Pancreas (tissue), 10 donors: Measurements from ENCODE around the gene CEP128. TPM values are rescaled to one million over a fixed set of nuclear protein-coding genes. Genes with fewer than 3 reads are reported as not detected.

Experiments used
- ATAC-seq, 4 donors: fragments of 200-7000 bp; cut with Tn5 transposase; one replicate each; pipeline versions ENCODE4 v1.8.0 to v1.9.1; 2020; ENCODE audit warnings: mild to moderate bottlenecking in 4 of 4, moderate library complexity in 4 of 4
- DNase-seq, 6 donors: peaks; one replicate each; pipeline ENCODE4 v3.0.0-alpha.2; 2020
- FAIRE-seq: peaks from 2 replicates; lab custom pipeline; 2012; peaks lifted over from hg19 to GRCh38; lab: Jason Lieb, UNC
- H3K27ac ChIP-seq, 4 donors: fragments of 200-600 bp; sonication (generic); 1 replicate in 3 of 4; 2 replicates in 1 of 4; pipeline versions ENCODE4 v1.5.0 to v1.8.0; 2020
- H3K27me3 ChIP-seq, 4 donors: fragments of 200-600 bp; one replicate each; pipeline ENCODE4 v1.8.0; 2021
- H3K36me3 ChIP-seq, 3 donors: fragments of 200-600 bp; sonication (generic) in 1 of 3; one replicate each; pipeline versions ENCODE4 v1.5.0 to v1.8.0; 2020 to 2021
- H3K4me1 ChIP-seq, 3 donors: fragments of 200-600 bp; one replicate each; pipeline ENCODE4 v1.8.0; 2021
- H3K4me3 ChIP-seq, 4 donors: fragments of 200-600 bp; sonication (generic) in 2 of 4; one replicate each; pipeline versions ENCODE4 v1.5.0 to v1.8.0; 2020 to 2021
- H3K9me3 ChIP-seq, 4 donors: fragments of 200-600 bp; one replicate each; pipeline ENCODE4 v1.8.0; 2021
- WGBS, 2 donors: extraction: QIAGEN DNeasy Blood & Tissue Kit; methylation state at CpG; one replicate each; pipeline ENCODE4 v1.1.7; 2013; 5-methylcytosine and 5-hydroxymethylcytosine counted together
- intact Hi-C, 3 donors: fragments of 100-400 bp; cut with DNase I; formaldehyde crosslinking; loops; one replicate each; pipeline versions ENCODE4 v1.11.1 to v1.14.2; 2022
- polyA plus RNA-seq, 2 donors: library from polyadenylated mRNA; stranded (reverse); fragments of 200-250 nt; gene quantifications; one replicate each; pipeline ENCODE4 v1.2.3, GENCODE V29; 2013
- total RNA-seq, 6 donors: library from RNA; stranded (reverse); fragmentation: NEBNext Ultra II Directional in 4 of 6; extraction: Animal tissue kit (Norgen Biotek cat#: 25700) in 4 of 6; gene quantifications; one replicate each; pipeline versions ENCODE4 v1.2.1 to v1.2.4, GENCODE V29; 2021 to 2023
- TF ChIP-seq, protein P1 (sequence below), 4 donors: fragments of 200-600 bp; sonication (generic) in 3 of 4; IDR thresholded peaks; one replicate each; pipeline versions ENCODE4 v1.5.0 to v1.8.0; 2021; ENCODE audit warnings: antibody characterized with exemption in 4 of 4
- donor health status: healthy with polysubstance abuse.
- donor health status: DM: no; HTN: no; CAD: no; lungs with moderate emphysema.
- donor health status: DM: no; HTN: no; CAD: no.
- donor health status: control.
- donor health status: control.
- donor health status: Bipolar disorder and iron deficiency.
- donor health status: DM: yes; HTN: yes; CAD: no.
- donor health status: DM: no; HTN: no; CAD: no.
- donor health status: DM: no; HTN: no; CAD: no.
- donor health status: DM: yes; HTN: yes; CAD: no.

The CEP128 gene
- total and polyA plus RNA-seq, 8 donors: 0.92 to 2.8 (median 2.0) TPM

DNA sequence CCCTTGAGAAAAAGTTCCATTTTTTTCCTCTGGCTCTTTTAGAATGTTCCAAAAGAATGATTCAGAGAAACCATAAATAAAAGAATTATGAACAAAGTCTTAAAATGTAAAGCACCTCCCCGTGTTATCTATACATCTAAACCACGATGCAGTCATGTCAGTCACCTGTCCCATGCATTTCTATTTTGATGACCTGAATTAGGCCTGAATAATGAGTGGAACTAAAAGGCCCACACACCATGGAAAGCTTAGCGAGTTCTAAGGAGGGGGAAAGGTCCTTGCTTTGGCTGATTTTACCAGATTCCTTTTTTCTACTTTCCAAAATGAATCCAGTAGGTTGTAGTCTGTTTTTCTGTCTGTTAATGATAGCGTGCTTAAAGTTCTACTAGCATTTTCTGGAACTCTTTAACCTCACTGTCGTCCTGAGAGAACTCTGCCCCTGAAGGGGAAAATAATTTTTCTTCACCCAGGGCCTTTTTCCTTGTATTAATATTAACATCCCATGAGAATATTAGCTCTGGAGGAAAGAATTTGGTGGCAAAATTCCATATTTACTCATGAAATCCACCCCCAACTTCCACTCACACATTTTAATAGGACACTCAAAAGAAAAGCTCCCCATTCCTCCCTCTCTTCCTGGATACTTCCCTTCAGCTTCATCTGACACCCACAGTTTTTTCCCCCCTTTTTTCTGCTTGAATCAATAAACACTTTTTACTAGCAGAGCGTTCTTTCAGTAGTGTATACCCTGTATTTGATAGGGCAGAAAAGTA lies 464.0 kb downstream of the CEP128 start:
- intact Hi-C loops: no loop called here
- Histone ChIP-seq H3K4me1 (no peaks in the 10 kb centered on the region), H3K36me3 (no peaks in the 10 kb centered on the region), H3K27me3 (no peaks in the 10 kb centered on the region), H3K4me3 (no peak overlapping the region), H3K27ac (no peak overlapping the region), H3K9me3 (no peaks in the 10 kb centered on the region)
- TF ChIP-seq, protein P1, sequence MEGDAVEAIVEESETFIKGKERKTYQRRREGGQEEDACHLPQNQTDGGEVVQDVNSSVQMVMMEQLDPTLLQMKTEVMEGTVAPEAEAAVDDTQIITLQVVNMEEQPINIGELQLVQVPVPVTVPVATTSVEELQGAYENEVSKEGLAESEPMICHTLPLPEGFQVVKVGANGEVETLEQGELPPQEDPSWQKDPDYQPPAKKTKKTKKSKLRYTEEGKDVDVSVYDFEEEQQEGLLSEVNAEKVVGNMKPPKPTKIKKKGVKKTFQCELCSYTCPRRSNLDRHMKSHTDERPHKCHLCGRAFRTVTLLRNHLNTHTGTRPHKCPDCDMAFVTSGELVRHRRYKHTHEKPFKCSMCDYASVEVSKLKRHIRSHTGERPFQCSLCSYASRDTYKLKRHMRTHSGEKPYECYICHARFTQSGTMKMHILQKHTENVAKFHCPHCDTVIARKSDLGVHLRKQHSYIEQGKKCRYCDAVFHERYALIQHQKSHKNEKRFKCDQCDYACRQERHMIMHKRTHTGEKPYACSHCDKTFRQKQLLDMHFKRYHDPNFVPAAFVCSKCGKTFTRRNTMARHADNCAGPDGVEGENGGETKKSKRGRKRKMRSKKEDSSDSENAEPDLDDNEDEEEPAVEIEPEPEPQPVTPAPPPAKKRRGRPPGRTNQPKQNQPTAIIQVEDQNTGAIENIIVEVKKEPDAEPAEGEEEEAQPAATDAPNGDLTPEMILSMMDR (IDR thresholded peaks at IDR 0.05): no peak
- ATAC-seq: no peak
- FAIRE-seq: no peak
- no peak for DNase-seq
- 72 to 80% methylated on average over 6 of the region's 6 CpGs for WGBS, 2 donors

DNA sequence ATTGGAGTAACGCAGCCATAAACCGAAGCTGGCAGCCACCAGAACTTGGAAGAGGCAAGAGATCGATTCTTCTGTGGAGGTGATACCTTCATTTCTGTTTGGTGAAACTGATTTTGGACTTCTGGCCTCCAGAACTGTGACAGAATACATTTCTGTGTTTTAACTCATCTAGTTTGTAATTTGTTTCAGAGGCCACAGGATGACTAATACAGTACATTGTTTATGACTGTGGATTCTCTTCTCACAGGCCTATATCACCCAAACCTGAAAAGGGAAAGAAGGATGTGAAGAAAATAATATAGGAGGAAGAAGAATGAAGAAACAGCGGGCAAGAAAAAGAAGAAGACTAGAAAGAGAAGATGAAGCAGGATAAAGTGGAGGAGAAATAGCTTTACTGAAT lies 466.5 kb downstream of the CEP128 start:
- DNase-seq (no peak), ATAC-seq (no peak), FAIRE-seq (no peak)
- TF ChIP-seq, protein P1 (IDR thresholded peaks at IDR 0.05): no peak
- no peaks in the 10 kb centered on the region for H3K4me1 ChIP-seq
- intact Hi-C loops: no loop called here
- H3K4me3 ChIP-seq: no peak overlapping the region
- WGBS, 2 donors: 92 to 97% methylated on average over 4 of the region's 4 CpGs
- no peak overlapping the region for H3K27ac ChIP-seq
- H3K36me3 ChIP-seq: no peaks in the 10 kb centered on the region
- no peaks in the 10 kb centered on the region for H3K9me3 ChIP-seq
- no peaks in the 10 kb centered on the region for H3K27me3 ChIP-seq

DNA sequence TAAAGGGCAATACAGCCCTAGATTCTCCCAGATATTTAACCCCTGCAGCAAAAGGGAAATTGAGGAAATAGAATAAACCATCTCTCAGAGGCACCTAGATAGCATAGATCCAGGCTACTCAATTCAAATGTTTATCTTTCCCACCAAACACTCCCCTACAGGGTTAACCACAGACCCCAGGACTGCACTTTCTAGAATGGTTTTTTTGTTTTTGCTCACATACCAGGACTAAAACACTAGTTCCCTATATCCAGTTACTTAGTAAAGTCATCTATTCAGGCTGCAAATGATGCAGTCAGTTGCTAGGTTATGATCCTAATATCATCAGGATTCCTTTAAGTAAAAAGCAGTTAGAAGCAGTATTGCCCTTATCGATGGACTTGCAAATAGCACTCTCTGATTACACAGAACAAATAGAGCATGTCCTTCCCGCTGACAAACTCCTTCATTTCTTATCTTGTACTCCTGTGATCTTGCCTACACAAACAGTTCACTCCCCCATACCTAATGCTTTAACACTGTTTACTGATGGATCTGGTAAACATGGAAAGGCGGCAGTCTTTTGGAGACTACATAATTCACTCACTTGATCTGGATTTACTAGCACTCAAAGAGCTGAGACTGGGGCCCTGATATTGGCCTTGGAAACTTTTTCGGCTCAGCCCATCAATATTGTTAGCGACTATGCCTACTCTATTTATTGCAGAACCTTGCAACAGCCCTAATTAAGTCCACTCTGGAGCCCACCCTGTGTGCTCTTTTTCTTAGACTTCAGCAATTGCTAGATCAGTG lies 473.0 kb downstream of the CEP128 start:
- 5 to 16% methylated on average over 5 of the region's 5 CpGs for WGBS, 2 donors
- no peaks in the 10 kb centered on the region for H3K27me3 ChIP-seq
- H3K4me3 ChIP-seq: no peak overlapping the region
- H3K4me1 ChIP-seq: no peaks in the 10 kb centered on the region
- no peaks in the 10 kb centered on the region for H3K36me3 ChIP-seq
- no peak for FAIRE-seq
- ATAC-seq: peak in 3 of 4 donors; percentile 17 to 86 (median 47)
- H3K9me3 ChIP-seq: no peaks in the 10 kb centered on the region
- DNase-seq: no peak
- intact Hi-C loops: no loop called here
- TF ChIP-seq, protein P1 (IDR thresholded peaks at IDR 0.05): no peak
- H3K27ac ChIP-seq: no peak overlapping the region

DNA sequence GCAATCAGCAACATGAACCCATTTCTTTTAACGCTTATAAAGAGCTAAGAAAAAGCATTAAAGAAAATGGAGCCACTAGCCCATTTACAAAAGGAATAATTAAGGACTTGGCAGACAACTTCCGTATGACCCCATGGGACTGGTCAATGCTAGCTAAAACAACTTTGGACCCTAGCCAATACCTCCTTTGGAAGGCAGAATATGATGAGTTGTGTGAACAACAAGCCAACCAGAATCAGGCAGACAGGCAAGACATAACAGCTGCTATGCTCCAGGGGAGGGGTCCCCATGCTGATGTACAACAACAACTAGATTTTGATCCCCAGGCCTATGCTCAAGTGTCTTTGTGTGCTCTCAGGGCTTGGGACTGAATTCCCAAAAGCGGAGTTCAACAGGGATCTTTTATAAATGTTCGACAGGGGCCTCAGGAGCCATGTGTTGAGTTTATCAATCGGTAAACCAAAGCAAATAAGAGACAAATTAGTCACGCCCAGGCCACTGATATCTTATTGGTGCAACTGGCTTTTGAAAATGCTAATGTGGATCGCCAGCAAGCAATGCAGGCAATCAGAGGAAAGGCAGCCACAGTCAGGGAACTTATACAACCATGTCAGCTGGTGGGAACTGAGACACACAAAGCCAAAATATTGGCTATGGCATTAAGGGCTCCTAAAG lies 475.9 kb downstream of the CEP128 start:
- no peak overlapping the region for H3K27ac ChIP-seq
- DNase-seq: no peak
- WGBS, 2 donors: 67 to 72% methylated on average over 7 of the region's 7 CpGs
- no peaks in the 10 kb centered on the region for H3K36me3 ChIP-seq
- no peaks in the 10 kb centered on the region for H3K27me3 ChIP-seq
- H3K4me3 ChIP-seq: no peak overlapping the region
- FAIRE-seq: no peak
- no peaks in the 10 kb centered on the region for H3K9me3 ChIP-seq
- H3K4me1 ChIP-seq: no peaks in the 10 kb centered on the region
- intact Hi-C loops: no loop called here
- ATAC-seq: no peak
- TF ChIP-seq, protein P1 (IDR thresholded peaks at IDR 0.05): no peak
